IMR-90 (cell line): ENCODE data around the gene PSKH1. TPM values are rescaled to one million over a fixed set of nuclear protein-coding genes. Genes with fewer than 3 reads are reported as not detected.

Experiments
- ATAC-seq: fragments of 200-7000 bp; cut with Tn5 transposase; 2 replicates; pipeline ENCODE4 v1.9.1; 2020; ENCODE audit warnings: low read depth, mild to moderate bottlenecking, moderate library complexity
- BruUV-seq: library from RNA; stranded (reverse); fragments of 400-500 nt; replicated peaks from 2 replicates; lab custom pipeline; 2021; lab: Mats Ljungman, UMichigan
- CTCF ChIA-PET: fragments of 300-600 bp; formaldehyde crosslinking; extraction: SDS; loops from one replicate; lab custom pipeline; 2021; ENCODE audit warnings: antibody characterized with exemption; lab: Yijun Ruan, JAX
- POLR2A ChIA-PET: fragments of 300-600 bp; sonication (Branson Sonifier 250); formaldehyde crosslinking; loops from one replicate; lab custom pipeline; 2022; ENCODE audit warnings: antibody characterized with exemption; ENCODE audit not compliant: unreplicated experiment; lab: Charles Lee
- DNase-seq: peaks from one replicate; pipeline ENCODE4 v3.0.0; 2013
- H2AFZ ChIP-seq: replicated peaks from 2 replicates; pipeline ENCODE3; 2013; ENCODE audit warnings: low read length, mild to moderate bottlenecking; ENCODE audit not compliant: poor library complexity
- H2AK5ac ChIP-seq: 2 replicates; pipeline ENCODE4 v1.6.1; 2013; ENCODE audit warnings: low read depth, low read length, inconsistent platforms
- H2AK9ac ChIP-seq: replicated peaks from 2 replicates; pipeline ENCODE3; 2013; ENCODE audit warnings: mild to moderate bottlenecking, low read depth, low read length, moderate library complexity; ENCODE audit not compliant: poor library complexity
- H2BK120ac ChIP-seq: 2 replicates; pipeline ENCODE4 v1.6.1; 2013; ENCODE audit warnings: low read depth, low read length, inconsistent platforms
- H2BK15ac ChIP-seq: 3 replicates; pipeline ENCODE4 v1.6.1; 2013; ENCODE audit warnings: low read depth, low read length, inconsistent platforms
- H2BK20ac ChIP-seq: 2 replicates; pipeline ENCODE4 v1.6.1; 2013; ENCODE audit warnings: low read depth, mild to moderate bottlenecking, inconsistent platforms, low read length, moderate library complexity
- H2BK5ac ChIP-seq: 2 replicates; pipeline ENCODE4 v1.6.1; 2013; ENCODE audit warnings: mild to moderate bottlenecking, low read depth, low read length, inconsistent platforms; ENCODE audit not compliant: poor library complexity, severe bottlenecking
- H3K14ac ChIP-seq: replicated peaks from 2 replicates; pipeline ENCODE4 v1.6.1; 2013; ENCODE audit warnings: low read depth, low read length, inconsistent platforms
- H3K18ac ChIP-seq: 2 replicates; pipeline ENCODE4 v1.6.1; 2013; ENCODE audit warnings: low read depth, low read length, control low read depth
- H3K23ac ChIP-seq: 2 replicates; pipeline ENCODE4 v1.6.1; 2013; ENCODE audit warnings: low read depth, low read length, inconsistent platforms
- H3K27ac ChIP-seq: 2 replicates; pipeline ENCODE4 v1.5.1; 2013; ENCODE audit warnings: mild to moderate bottlenecking, control low read depth, low read length; ENCODE audit not compliant: insufficient read depth
- H3K27me3 ChIP-seq: 2 replicates; pipeline ENCODE4 v1.6.1; 2013; ENCODE audit warnings: low read length; ENCODE audit not compliant: control insufficient read depth, insufficient read depth
- H3K36me3 ChIP-seq: 2 replicates; pipeline ENCODE4 v1.6.1; 2013; ENCODE audit warnings: low read length, mixed read lengths; ENCODE audit not compliant: control insufficient read depth, insufficient read depth
- H3K4ac ChIP-seq: 2 replicates; pipeline ENCODE4 v1.6.1; 2013; ENCODE audit warnings: low read depth, low read length, inconsistent platforms
- H3K4me1 ChIP-seq: 2 replicates; pipeline ENCODE4 v1.6.1; 2013; ENCODE audit warnings: low read length, mixed read lengths; ENCODE audit not compliant: control insufficient read depth, insufficient read depth
- H3K4me2 ChIP-seq: 2 replicates; pipeline ENCODE4 v1.6.1; 2013; ENCODE audit warnings: low read depth, mild to moderate bottlenecking, control low read depth, low read length, moderate library complexity
- H3K4me3 ChIP-seq: 2 replicates; pipeline ENCODE4 v1.5.1; 2013; ENCODE audit warnings: low read depth, mild to moderate bottlenecking, control low read depth, low read length, moderate library complexity; ENCODE audit not compliant: insufficient read depth
- H3K56ac ChIP-seq: 2 replicates; pipeline ENCODE4 v1.6.1; 2013; ENCODE audit warnings: low read length, inconsistent platforms; ENCODE audit not compliant: insufficient read depth; ENCODE audit errors: extremely low read depth
- H3K79me1 ChIP-seq, 2 experiments: 2 replicates each; pipeline ENCODE4 v1.6.1; 2013; ENCODE audit warnings: low read length in 2 of 2, inconsistent platforms in 1 of 2, low read depth in 1 of 2
- H3K9ac ChIP-seq: 2 replicates; pipeline ENCODE4 v1.6.1; 2013; ENCODE audit warnings: low read depth, low read length, control low read depth
- H3K9me1 ChIP-seq: 2 replicates; pipeline ENCODE4 v1.6.1; 2013; ENCODE audit warnings: low read length, inconsistent platforms; ENCODE audit not compliant: insufficient read depth
- H3K9me3 ChIP-seq: 2 replicates; pipeline ENCODE4 v1.6.1; 2013; ENCODE audit warnings: low read length; ENCODE audit not compliant: control insufficient read depth, insufficient read depth
- H4K20me1 ChIP-seq: 2 replicates; pipeline ENCODE4 v1.6.1; 2013; ENCODE audit warnings: low read length, inconsistent platforms; ENCODE audit not compliant: insufficient read depth
- H4K5ac ChIP-seq: 2 replicates; pipeline ENCODE4 v1.6.1; 2013; ENCODE audit warnings: mild to moderate bottlenecking, low read depth, low read length, control low read depth
- H4K8ac ChIP-seq, 2 experiments: 2 replicates each; pipeline ENCODE4 v1.6.1; 2013; ENCODE audit warnings: low read depth in 2 of 2, low read length in 2 of 2, control low read depth in 1 of 2, inconsistent platforms in 1 of 2
- H4K91ac ChIP-seq: 2 replicates; pipeline ENCODE4 v1.6.1; 2013; ENCODE audit warnings: low read depth, low read length, inconsistent platforms; ENCODE audit not compliant: insufficient read depth
- BHLHE40 ChIP-seq: fragments of 150-350 bp; IDR thresholded peaks from 2 replicates; pipeline ENCODE4 v1.6.1; 2016; ENCODE audit warnings: mild to moderate bottlenecking, low read depth, low read length
- CEBPB ChIP-seq: IDR thresholded peaks from 2 replicates; pipeline ENCODE4 v1.6.1; 2012; ENCODE audit warnings: low read depth, low read length, improper control_type of control experiment
- CHD1 ChIP-seq: IDR thresholded peaks from 2 replicates; pipeline ENCODE4 v1.6.1; 2012; ENCODE audit warnings: low read depth, low read length, improper control_type of control experiment
- CTCF ChIP-seq: conservative IDR thresholded peaks from 2 replicates; pipeline ENCODE4 v1.5.1; 2012; ENCODE audit warnings: mild to moderate bottlenecking, low read depth, low read length, improper control_type of control experiment
- ELK1 ChIP-seq: fragments of 150-350 bp; IDR thresholded peaks from 2 replicates; pipeline ENCODE4 v1.6.1; 2016; ENCODE audit warnings: low read depth, mild to moderate bottlenecking, low read length, moderate library complexity, borderline replicate concordance
- MAZ ChIP-seq: IDR thresholded peaks from 2 replicates; pipeline ENCODE4 v1.6.1; 2012; ENCODE audit warnings: low read depth, mild to moderate bottlenecking, low read length, improper control_type of control experiment, moderate library complexity, borderline replicate concordance
- NFE2L2 ChIP-seq: fragments of 150-350 bp; IDR thresholded peaks from 2 replicates; pipeline ENCODE4 v1.6.1; 2016; ENCODE audit warnings: low read depth, mild to moderate bottlenecking, low read length
- POLR2A ChIP-seq: IDR thresholded peaks from 2 replicates; pipeline ENCODE4 v1.6.1; 2012; ENCODE audit warnings: mild to moderate bottlenecking, low read depth, low read length
- RFX5 ChIP-seq: IDR thresholded peaks from 2 replicates; pipeline ENCODE4 v1.8.0; 2012; ENCODE audit warnings: low read depth, mild to moderate bottlenecking, low read length, moderate library complexity
- SMC3 ChIP-seq: fragments of 150-350 bp; IDR thresholded peaks from 2 replicates; pipeline ENCODE4 v1.6.1; 2016; ENCODE audit warnings: low read depth, mild to moderate bottlenecking, antibody characterized with exemption, low read length, moderate library complexity
- WGBS, 2 experiments: methylation state at CpG; one replicate each; pipeline versions ENCODE4 v1.1.5 to v1.1.7; 2013; ENCODE audit warnings: missing lambda C conversion rate in 2 of 2; ENCODE audit not compliant: insufficient read length in 1 of 2; ENCODE audit errors: extremely low coverage in 2 of 2; 5-methylcytosine and 5-hydroxymethylcytosine counted together
- dilution Hi-C: fragments of 300-500 bp; cut with HindIII; formaldehyde crosslinking; loops from one replicate; pipeline ENCODE4 v1.14.3; 2018; ENCODE audit warnings: low sequenced_read_pairs; ENCODE audit not compliant: unreplicated experiment
- in situ Hi-C: fragments of 300-500 bp; cut with MboI; formaldehyde crosslinking; loops from 3 replicates; pipeline ENCODE4 v1.14.3; 2019; ENCODE audit warnings: low sequenced_read_pairs, inconsistent platforms, mixed read lengths
- intact Hi-C: fragments of 100-400 bp; cut with micrococcal nuclease; formaldehyde crosslinking; loops from 2 replicates; pipeline ENCODE4 v1.10.0; 2022
- polyA plus RNA-seq, 3 experiments: library from polyadenylated mRNA; depleted of rRNA; stranded (reverse); fragments of >200 nt; gene quantifications; 2 replicates each; pipeline ENCODE4 v1.2.3, GENCODE V29; 2012; ENCODE audit warnings: low replicate concordance in 1 of 3
- total RNA-seq: library from RNA; depleted of rRNA; stranded (reverse); fragments of >200 nt; gene quantifications from 2 replicates; pipeline ENCODE4 v1.2.3, GENCODE V29; 2012

The PSKH1 gene
- total and polyA plus RNA-seq, 2 of the 4 experiments (the other 2 are of a cell fraction) = 11.5 to 26.7 TPM

DNA sequence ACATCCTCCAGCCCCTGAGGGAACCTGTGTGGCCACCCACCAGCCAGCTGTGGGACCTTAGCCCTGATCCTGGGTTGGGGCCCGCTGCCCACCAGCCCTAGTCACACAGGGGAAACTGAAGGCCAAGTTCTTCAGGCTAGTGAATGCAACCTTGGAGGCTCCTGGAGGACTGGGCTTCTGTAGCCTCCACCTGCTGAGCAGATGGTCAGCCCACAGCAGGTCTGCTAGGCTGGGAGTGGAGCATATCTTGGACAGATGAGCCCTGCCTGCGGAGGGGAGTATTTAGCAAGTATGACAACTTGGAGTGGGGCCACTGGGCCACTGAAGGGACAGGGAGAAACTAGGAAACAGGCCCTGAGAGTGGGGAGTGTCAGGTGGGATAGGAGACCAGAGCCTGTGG lies 83.2 kb downstream of the PSKH1 start:
- Histone ChIP-seq H2AK9ac (no peak overlapping the region), H3K79me1 (no peaks in the 10 kb centered on the region), H4K5ac (no peak overlapping the region), H3K4ac (no peak overlapping the region), H4K91ac (no peak overlapping the region), H2BK15ac (no peak overlapping the region), H4K20me1 (no peaks in the 10 kb centered on the region; the same call in 1 of the 2 replicates), H3K4me1 (no peaks in the 10 kb centered on the region), H3K27me3 (peaks cover 29% of the 10 kb centered on the region), H4K8ac (no peak overlapping the region), H2AK5ac (no peak overlapping the region), H2BK120ac (no peak overlapping the region), H3K36me3 (no peaks in the 10 kb centered on the region), H3K18ac (no peak overlapping the region), H3K4me2 (no peak overlapping the region), H3K27ac (no peak overlapping the region), H3K9me1 (no peaks in the 10 kb centered on the region), H3K23ac (no peak overlapping the region), H3K4me3 (no peak overlapping the region), H3K9ac (no peak overlapping the region), H2AFZ (no peak overlapping the region), H2BK20ac (no peak overlapping the region), H3K9me3 (no peaks in the 10 kb centered on the region), H3K14ac (no peak overlapping the region), H3K56ac (no peak overlapping the region), H2BK5ac (no peak overlapping the region)
- WGBS, 2 experiments = 83% methylated on average over 2 of the region's 2 CpGs; no CpG with 5 or more reads in 1 of the 2 experiments
- intact Hi-C loops = no loop called here
- BruUV-seq = no TSS peak
- TF ChIP-seq CEBPB = no peak
- TF ChIP-seq NFE2L2 = no peak
- TF ChIP-seq BHLHE40 = no peak
- TF ChIP-seq ELK1 = no peak
- no peak for TF ChIP-seq MAZ
- no peak for TF ChIP-seq CHD1
- TF ChIP-seq POLR2A = no peak
- no peak for TF ChIP-seq RFX5
- TF ChIP-seq SMC3 = no peak
- no peak for TF ChIP-seq CTCF
- no peak for ATAC-seq
- DNase-seq = no peak
- in situ Hi-C loops = no loop called here
- dilution Hi-C loops = no loop called here
- POLR2A ChIA-PET = no interaction called here
- CTCF ChIA-PET = no interaction called here
